Retinal pigment epithelial cell (primary cell): ENCODE results near the gene CCNT2.

Experiments used
- DNase-seq: peaks from one replicate; pipeline ENCODE4 v3.0.0-alpha.2; 2010; ENCODE audit warnings: low read depth
- H3K4me3 ChIP-seq: 2 replicates; pipeline ENCODE4 v1.5.1; 2011; ENCODE audit warnings: mild to moderate bottlenecking, low read length, control low read depth, moderate library complexity
- CTCF ChIP-seq: conservative IDR thresholded peaks from 2 replicates; pipeline ENCODE4 v1.5.1; 2011; ENCODE audit warnings: low read depth, low read length, control low read depth, inconsistent platforms

Gene CCNT2

GRCh38 chr2:134988994-134989605, 70.5 kb downstream of the CCNT2 start:
- peak; percentile 5 for DNase-seq
- no peak overlapping the region for H3K4me3 ChIP-seq
- peak; percentile 48 for TF ChIP-seq CTCF

- no peak for DNase-seq
- no peak for TF ChIP-seq CTCF
- H3K4me3 ChIP-seq, result no peak overlapping the region
Measured at GRCh38 chr2:134999521-134999920, 80.9 kb downstream of the CCNT2 start.

- H3K4me3 ChIP-seq, result no peak overlapping the region
- no peak for TF ChIP-seq CTCF
- DNase-seq, result no peak
Measured at GRCh38 chr2:135002836-135003235, 84.2 kb downstream of the CCNT2 start.

GRCh38 chr2:135004005-135004746, 85.6 kb downstream of the CCNT2 start:
- peak; percentile 11 for DNase-seq
- H3K4me3 ChIP-seq, result no peak overlapping the region
- TF ChIP-seq CTCF, result peak; percentile 97

GRCh38 chr2:135005753-135006152, 87.1 kb downstream of the CCNT2 start:
- H3K4me3 ChIP-seq, result no peak overlapping the region
- DNase-seq, result no peak
- TF ChIP-seq CTCF, result no peak
